H1 (cell line): ENCODE results near the gene MDK.

ENCODE experiments used
- EP300 ChIP-seq, 2 experiments: IDR thresholded peaks; 1 replicate in 1 of 2; 2 replicates in 1 of 2; pipeline ENCODE4 v1.6.1; 2011 to 2012; ENCODE audit warnings: low read depth in 2 of 2, low read length in 2 of 2, mild to moderate bottlenecking in 2 of 2, borderline replicate concordance in 1 of 2, inconsistent platforms in 1 of 2, moderate library complexity in 1 of 2
- EZH2 ChIP-seq: fragments of 200-600 bp; sonication (generic); IDR thresholded peaks from 2 replicates; pipeline ENCODE4 v1.7.1; 2012; ENCODE audit warnings: low read depth, mild to moderate bottlenecking, moderate library complexity, low read length, inconsistent platforms; ENCODE audit not compliant: severe bottlenecking
- MAFK ChIP-seq: IDR thresholded peaks from 2 replicates; pipeline ENCODE4 v1.6.1; 2012; ENCODE audit warnings: low read depth, mild to moderate bottlenecking, improper control_type of control experiment, low read length
- MAX ChIP-seq: IDR thresholded peaks from 2 replicates; pipeline ENCODE4 v1.6.1; 2012; ENCODE audit warnings: inconsistent platforms
- SIN3A ChIP-seq, 2 experiments: IDR thresholded peaks in 1 of 2; conservative IDR thresholded peaks in 1 of 2; 2 replicates each; pipeline ENCODE4 v1.6.1; 2011 to 2012; ENCODE audit warnings: low read length in 2 of 2, improper control_type of control experiment in 1 of 2, low read depth in 1 of 2, mild to moderate bottlenecking in 1 of 2
- SP2 ChIP-seq: IDR thresholded peaks from 2 replicates; pipeline ENCODE4 v1.6.1; 2012; ENCODE audit warnings: mild to moderate bottlenecking, low read length, inconsistent platforms
- TAF1 ChIP-seq: IDR thresholded peaks from 2 replicates; pipeline ENCODE4 v1.6.1; 2011; ENCODE audit warnings: mild to moderate bottlenecking, low read depth, low read length
- TCF12 ChIP-seq: IDR thresholded peaks from 2 replicates; pipeline ENCODE4 v1.6.1; 2011; ENCODE audit warnings: low read depth, mild to moderate bottlenecking, low read length
- USF2 ChIP-seq: IDR thresholded peaks from 2 replicates; pipeline ENCODE4 v1.6.1; 2011; ENCODE audit warnings: low read length, improper control_type of control experiment
- YY1 ChIP-seq: IDR thresholded peaks from 2 replicates; pipeline ENCODE4 v1.6.1; 2011; ENCODE audit warnings: low read depth, mild to moderate bottlenecking, low read length
- TF ChIP-seq, protein P1 (sequence below), 3 experiments: IDR thresholded peaks; 1 replicate in 2 of 3; 2 replicates in 1 of 3; pipeline versions ENCODE4 v1.5.1 to v1.6.1; 2011; ENCODE audit warnings: low read length in 3 of 3, mild to moderate bottlenecking in 3 of 3, inconsistent platforms in 2 of 3, low read depth in 1 of 3, moderate library complexity in 1 of 3; ENCODE audit not compliant: insufficient read depth in 1 of 3; ENCODE audit errors: control extremely low read depth in 1 of 3
- TF ChIP-seq, protein P2 (sequence below): IDR thresholded peaks from 2 replicates; pipeline ENCODE4 v1.6.1; 2011; ENCODE audit warnings: low read depth, mild to moderate bottlenecking, low read length; ENCODE audit not compliant: insufficient read depth

- TF ChIP-seq EZH2: no peak
- no peak for TF ChIP-seq SIN3A (conservative IDR thresholded peaks at IDR 0.05 in 1 of 2, IDR thresholded peaks at IDR 0.05 in 1 of 2; ENCODE audit: low read depth in 1 of 2, low read length in 2 of 2)
- no peak for TF ChIP-seq TAF1
- TF ChIP-seq, protein P1, sequence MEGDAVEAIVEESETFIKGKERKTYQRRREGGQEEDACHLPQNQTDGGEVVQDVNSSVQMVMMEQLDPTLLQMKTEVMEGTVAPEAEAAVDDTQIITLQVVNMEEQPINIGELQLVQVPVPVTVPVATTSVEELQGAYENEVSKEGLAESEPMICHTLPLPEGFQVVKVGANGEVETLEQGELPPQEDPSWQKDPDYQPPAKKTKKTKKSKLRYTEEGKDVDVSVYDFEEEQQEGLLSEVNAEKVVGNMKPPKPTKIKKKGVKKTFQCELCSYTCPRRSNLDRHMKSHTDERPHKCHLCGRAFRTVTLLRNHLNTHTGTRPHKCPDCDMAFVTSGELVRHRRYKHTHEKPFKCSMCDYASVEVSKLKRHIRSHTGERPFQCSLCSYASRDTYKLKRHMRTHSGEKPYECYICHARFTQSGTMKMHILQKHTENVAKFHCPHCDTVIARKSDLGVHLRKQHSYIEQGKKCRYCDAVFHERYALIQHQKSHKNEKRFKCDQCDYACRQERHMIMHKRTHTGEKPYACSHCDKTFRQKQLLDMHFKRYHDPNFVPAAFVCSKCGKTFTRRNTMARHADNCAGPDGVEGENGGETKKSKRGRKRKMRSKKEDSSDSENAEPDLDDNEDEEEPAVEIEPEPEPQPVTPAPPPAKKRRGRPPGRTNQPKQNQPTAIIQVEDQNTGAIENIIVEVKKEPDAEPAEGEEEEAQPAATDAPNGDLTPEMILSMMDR (IDR thresholded peaks at IDR 0.05; ENCODE audit: control extremely low read depth in 1 of 3, insufficient read depth in 1 of 3, low read depth in 1 of 3, low read length in 3 of 3): no peak
- no peak for TF ChIP-seq SP2
- TF ChIP-seq, protein P2, sequence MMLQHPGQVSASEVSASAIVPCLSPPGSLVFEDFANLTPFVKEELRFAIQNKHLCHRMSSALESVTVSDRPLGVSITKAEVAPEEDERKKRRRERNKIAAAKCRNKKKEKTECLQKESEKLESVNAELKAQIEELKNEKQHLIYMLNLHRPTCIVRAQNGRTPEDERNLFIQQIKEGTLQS: no peak
- TF ChIP-seq MAFK: no peak
- TF ChIP-seq USF2: no peak
- TF ChIP-seq EP300 (IDR thresholded peaks at IDR 0.05; ENCODE audit: borderline replicate concordance in 1 of 2, low read depth in 2 of 2, low read length in 2 of 2): no peak
- TF ChIP-seq MAX: no peak
- no peak for TF ChIP-seq YY1
- TF ChIP-seq TCF12: no peak
These were observed 17.9 kb upstream of the MDK start for GRCh38 chr11:46363455-46364005.
